Measurements from ENCODE around the gene PRPF40B.

Gene PRPF40B

DNA sequence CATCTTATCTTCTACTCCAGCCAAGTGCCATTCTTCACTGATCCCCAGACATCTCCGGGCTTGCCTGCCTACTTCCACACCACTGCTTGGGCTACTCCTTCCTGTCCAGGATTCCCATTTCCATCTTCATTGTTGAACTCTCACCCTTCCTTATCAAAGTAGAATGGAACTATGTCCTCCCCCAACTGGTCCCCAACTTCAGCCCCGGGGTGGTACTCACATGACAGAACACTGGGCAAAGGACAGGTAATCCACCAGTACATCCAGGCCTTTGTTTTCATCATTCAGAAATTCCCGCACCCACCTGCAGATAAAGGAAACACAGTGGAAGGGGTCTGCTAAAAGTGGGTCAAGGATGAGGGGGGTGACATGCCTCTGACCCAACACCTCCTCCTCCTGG is 38.4 kb downstream of the PRPF40B start:
- no peak for DNase-seq

DNA sequence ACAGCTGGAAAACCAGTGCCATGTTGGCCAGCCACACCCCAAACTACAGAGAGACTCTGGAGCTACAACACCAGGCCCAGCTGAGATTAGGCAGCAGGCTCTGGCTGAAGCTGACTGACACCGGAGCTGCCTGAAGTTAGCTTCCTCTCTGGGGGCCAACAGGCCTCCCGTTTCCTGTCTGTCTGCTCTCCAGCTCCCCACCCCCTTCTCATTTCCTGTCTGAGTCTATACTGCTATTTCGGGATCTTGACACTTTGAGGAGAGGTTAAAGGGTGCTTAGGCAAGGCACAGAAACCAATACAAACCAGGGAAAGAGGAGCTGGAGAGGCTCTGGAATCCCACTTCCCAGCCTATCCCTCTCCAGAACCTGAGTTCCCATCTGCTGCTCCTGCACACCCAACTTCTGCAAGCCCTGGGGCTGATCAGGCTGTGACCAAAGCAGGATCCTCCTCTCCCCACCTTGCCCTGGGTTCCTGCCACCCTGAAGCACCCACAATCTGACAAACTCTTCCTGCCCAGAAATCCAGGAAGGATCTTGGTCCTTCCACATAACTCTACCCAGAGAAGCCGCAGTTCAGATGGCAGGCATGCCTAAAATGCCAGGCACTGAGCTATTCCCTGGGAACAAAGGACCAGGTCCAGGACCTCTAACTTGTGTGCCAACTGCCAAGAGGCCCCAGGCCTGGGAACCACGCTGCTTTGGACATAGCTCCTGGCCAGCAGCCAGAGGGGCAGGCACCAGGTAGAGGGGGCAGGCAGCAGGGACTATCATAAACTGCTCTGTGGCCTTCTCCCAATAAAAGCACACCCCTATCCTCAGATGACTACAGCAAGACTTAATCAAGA is 39.9 kb downstream of the PRPF40B start:
- DNase-seq, result peak; percentile 78

DNA sequence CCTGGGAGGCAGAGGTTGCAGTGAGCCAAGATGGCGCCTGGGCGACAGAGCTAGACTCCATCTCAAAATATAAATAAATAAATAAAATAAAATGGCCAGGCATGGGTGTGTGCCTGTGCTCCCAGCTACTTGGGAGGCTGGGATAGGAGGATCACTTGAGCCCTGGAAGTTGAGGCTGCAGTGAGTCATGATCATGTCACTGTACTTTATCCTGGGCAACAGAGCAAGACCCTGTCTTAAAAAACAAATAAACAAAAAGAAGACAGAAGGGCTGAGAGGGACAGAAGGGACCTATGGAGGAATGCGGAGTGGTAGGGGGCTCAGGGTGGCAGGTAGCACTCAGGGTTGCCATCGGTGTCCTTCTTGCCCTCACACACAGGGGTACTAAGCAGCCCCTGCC is 40.8 kb downstream of the PRPF40B start:
- no peak for DNase-seq

DNA sequence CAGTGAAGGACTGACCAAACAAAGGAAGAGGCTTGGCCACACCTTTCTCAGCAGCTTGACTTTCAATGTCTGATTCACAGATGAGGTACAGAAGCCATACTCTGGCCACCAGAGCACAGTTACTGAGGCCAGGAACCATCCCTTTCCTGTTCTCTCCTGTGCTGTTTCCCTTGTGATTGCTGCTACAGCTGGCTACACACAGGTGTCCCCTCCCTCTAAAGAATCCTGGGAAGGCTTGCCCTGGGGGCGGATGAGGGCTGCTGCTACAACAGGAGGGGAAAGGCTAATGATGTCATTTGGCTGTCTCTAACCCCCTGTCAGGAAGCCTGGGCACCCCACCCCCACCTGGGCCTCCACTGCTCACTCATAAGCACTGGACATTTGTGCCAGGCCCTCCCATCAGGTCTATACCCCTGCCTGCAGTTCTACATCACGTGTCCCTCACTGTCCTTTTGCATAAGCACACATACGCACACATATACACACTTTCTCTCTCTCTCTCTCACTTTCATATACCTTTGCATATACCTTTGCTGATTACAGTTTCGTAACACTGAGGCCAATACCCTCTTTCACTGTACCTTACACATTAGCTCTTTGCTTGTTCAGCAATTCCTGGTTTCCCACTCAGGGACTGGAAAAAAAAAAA is 41.4 kb downstream of the PRPF40B start:
- DNase-seq, result no peak

DNA sequence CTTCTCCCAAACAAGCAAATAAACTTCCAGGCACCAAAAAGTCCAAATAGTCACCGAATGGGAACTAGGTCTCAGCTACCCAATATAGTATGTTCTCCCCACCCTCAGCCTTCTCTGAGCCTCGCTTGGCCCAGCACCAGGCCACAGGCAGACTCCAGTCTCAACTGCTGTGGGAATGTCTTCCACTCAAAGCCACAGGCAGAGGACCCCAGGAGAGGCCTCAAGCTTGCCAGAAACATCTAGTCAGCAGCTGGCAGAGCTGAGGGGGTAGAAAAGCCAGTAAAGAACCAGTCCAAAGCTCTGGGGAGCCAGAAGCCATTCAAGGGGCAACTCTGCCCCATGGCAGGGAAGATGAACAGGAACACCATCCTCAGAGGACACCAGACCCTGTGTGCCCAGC is 42.0 kb downstream of the PRPF40B start:
- DNase-seq, result no peak

DNA sequence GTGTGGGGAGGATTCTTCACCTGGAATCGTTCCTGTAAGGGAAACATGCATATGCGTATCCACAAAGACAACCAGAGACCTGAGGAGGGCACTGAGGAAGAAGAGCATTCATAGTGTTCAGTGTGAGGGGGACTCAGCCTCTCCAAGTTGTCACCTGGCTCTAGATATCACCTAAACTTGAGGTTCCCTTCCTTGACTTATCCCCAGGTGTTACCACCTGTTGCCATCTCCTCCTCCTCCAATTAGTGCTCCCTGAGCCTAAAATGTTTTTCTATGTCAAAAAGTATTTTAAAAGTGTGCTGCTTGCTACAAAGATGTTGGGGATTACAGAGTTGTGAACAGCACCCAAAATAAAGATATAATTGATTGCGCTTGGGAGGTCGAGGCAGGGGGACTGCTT is 42.8 kb downstream of the PRPF40B start:
- no peak for DNase-seq

DNA sequence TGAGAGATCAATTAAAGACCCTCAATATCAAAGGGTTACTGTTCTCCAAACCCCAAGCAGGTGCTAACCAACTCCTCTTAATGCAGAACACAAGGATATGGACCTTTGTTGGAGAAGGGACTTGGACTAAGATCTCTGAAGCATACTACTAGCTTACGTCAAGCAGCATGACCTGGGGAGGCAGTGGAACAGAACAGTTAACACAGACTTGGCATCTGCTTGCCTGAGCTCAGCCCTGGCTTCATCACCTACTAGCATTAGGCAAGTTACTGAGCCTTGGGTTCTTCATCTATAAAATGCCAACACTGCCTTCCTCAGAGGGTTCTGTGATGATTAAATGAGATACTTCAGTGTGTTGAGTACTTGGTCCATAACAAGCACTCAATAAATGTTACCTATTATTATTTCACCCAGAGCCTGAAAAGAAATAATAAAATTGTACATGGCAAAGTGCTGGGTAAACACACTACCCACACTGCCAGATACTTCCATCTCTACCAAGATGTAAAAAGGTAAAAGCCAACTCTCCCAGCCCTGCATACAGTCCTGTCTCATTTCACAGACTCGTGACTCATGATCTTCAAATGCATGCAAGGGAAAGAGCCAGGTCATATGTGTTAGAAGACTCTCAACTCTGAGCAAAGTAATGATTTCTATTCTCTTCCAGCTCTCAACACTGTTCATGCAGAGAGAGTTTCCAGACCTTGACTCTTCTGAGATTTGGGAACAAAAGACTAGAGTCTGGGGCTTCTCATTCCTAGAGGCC is 44.1 kb downstream of the PRPF40B start:
- no peak for DNase-seq

DNA sequence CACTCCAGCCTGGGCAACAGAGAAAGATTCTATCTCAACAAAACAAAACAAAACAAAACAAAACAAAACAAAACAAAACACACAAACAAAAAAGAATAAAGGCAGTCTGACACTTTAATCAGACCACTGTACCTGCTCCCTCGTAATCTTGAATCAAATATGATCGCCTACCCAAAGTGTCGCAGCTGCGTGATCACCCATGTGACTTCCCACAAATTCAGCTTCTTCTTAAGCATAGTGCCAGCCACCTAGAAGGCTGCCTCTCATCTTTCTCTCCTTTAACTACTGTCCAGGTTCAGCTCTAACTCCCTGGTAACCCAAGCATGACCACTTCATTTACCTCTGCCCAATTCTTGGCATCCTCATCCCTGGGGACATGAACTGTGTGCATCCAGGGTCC is 46.4 kb downstream of the PRPF40B start:
- DNase-seq, result no peak

DNA sequence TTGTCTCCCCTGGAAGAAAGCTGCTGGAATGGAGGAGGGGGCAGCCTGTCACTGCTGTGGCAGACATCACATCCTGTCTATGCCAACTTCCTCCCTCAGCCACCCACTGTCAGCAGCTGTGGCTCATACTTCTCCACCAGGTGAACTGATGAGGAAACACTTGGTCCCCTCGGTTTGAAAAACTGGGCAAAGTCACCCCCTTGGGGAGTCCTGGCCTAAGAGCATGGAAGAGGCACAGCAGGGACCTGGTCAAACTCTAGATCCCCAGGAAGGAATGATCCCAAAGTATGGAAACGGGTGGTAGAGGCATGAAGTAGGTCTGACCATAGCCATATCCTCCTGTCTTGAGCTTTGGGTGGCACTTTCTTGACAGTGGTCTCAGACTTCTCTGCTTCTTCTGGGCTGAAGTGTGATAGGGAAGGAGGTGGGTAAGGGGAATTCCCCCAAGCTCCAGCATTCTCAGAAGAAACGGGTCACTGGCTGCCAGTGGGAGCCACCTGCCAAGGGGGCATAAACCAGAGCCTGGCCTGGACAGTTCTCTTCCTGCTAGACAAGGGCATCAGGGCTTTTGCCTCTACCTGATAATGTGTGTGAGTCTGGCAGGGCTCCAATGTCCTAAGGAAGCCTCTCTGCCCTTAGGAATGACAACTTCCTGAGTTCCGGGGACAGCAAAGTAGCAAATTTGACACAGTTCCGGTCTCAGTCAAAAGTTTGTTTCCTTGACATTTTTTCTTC is 47.8 kb downstream of the PRPF40B start:
- DNase-seq, result peak; percentile 70

DNA sequence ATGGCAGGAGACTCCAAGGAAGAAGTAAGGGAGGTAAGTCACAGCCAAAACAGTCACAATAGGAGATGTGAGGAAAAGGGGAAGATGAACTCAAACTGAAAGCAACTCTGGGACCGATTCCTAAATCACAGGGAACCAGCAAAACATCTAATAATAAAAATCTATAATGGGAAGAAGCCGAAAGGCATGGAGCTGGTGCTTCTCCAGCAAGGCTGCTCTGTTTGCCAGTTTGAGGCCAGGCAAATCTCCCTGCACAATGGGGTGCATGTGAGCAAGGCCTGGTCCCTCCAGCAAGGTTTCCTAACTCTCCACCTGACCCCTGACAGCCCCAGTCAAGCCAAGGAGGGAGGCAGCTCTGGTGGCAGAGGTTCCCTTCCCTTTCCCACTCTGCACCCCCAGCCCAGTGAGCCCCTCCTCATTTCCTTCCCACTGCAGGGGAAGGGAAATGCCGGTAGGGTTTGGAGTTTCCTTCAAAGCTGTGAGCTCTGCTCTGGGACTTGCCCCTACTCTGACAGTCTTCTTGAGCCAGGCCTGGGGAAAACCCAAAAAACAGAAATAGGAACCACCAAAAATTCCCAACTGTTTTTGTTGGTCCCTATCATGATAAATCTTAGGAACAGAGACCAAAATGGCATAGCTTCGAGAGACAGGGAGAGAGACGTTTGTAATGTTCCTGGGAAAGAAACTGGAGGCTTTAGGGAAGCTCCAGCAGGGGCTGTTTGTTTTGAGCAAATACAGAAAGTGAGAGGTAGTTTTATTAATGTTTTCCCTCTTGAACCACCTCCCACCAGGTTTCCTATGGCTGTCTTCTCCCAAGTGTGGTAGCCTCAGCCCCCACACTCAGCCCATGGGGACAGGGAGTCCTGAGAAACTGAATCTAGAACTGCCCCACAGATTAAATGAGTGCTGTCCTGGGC is 49.2 kb downstream of the PRPF40B start:
- DNase-seq, result no peak

DNA sequence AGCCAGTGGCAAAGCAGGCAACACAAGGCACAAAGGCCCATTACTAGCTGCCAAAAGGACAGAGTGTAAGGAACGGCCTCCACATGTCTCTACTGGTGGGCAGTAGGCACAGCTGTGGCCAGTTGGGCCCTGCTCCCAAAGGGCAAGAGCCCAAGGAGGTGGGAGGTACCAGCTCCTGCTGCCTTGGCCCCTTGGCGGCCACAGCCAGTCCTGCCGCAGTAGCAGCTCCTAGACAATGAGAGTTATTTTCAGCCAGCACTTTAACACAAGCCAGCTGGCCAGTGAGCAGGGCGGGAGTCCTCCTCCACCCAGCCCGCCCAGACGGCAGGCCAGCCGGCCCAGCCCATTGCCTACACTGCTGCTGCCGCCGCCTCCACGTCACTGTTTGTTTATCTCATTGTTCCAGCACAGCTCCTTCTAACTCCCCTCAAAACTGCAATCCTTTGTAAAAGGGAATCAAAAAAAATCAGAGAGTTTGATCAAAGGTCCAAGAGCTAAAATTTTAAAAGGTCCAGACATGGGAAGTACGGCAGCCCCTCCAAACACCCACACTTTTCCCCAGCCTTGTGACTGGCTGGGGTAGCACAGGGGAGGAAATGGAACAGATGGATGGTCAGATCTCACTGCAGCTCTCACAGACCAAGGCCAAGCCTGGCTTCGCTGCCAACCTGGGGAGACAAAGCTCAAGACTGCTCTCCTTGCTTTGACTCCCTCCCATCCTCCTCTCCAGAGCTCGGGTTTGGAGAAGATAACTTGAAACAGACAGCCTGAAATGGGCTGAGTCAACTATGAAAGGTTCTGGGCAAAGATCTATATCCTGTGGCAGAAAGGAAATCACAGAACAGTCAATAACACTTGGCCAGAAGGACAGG is 50.3 kb downstream of the PRPF40B start:
- DNase-seq, result no peak

DNA sequence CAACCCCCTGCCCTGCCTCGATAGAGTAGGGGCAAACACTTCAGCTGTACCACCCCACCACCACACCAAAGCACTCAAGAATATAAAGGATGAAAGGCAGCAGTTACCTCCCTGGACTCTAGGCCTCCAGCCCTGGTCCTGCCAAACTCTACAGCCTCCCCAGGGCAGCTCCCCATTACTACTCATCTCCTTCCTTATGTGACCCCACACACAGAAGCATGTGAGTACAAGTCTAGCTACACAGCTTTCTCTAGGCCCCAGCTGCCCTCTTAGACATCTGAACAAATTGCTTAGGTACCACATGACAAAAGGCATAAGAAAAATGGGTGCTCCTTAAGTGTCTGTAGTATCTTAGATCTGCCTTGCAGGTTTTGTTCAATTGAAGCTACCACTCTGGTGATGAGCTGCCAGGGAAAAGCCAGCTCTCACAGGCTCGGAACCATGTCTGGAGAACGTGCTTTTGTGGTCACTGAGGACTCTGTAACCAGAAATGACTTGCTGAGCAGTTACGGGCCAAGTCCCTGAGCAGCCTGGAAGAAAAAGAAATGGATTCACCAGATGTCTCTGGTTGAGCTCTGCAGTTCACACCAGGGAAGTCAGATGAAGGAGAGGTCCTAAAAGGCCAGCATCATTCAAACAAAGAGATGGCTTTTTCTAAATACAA is 51.1 kb downstream of the PRPF40B start:
- no peak for DNase-seq

DNA sequence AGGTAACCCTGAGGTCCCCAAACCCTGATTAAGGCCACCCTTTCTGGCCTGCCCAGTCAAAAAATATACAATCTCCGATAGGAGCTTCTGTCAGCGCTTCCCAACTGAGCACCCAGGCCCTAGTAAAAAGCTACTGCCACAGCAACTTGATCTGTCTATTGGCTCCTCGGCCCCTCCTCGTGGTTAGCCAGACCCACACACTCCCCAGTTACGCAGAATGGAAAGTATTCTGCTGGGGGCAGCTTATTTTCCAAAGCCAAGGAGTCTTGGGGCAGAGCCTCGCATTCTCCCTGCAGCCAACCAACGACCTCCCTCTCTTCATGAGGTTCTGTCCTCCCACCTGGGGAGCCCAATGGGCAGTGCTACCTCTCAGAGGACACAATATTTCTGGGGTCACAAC is 51.8 kb downstream of the PRPF40B start:
- DNase-seq, result no peak

DNA sequence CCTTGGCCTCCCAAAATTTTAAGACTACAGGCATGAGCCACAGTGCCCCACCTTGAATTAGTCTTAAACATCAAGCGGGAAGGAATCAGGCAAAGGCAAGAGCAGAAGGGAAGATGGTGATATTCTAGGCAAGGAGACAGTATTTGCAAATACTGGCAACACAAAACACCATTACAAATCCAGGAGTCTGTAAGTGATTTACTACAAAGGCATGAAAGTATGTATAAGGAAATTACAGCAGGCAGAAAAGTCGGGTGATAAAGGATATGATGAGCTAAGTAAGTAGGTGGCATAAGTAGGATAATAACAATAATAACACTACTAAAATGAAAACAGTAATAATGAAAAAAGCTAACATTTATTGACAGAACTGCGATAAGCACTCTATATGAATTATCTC is 55.4 kb downstream of the PRPF40B start:
- DNase-seq, result no peak

DNA sequence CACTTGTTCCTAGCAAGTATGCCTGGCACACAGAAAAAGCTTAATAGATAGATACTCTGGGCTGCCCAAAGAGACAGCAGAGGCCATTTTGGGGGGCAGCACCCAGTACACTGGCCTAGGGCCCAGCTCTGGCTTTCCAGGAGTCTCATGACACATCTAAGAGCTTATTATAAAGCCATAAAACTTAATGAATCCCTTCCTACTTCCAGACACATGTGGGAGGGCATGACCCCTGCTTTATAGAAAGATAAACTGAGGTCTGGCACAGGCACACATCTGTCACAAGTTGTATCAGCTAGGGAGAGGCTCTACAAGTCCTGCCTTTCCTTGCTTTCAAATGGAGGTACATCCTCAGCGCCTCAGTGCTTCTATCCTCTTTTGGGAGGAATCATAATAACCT is 56.7 kb downstream of the PRPF40B start:
- DNase-seq, result no peak

DNA sequence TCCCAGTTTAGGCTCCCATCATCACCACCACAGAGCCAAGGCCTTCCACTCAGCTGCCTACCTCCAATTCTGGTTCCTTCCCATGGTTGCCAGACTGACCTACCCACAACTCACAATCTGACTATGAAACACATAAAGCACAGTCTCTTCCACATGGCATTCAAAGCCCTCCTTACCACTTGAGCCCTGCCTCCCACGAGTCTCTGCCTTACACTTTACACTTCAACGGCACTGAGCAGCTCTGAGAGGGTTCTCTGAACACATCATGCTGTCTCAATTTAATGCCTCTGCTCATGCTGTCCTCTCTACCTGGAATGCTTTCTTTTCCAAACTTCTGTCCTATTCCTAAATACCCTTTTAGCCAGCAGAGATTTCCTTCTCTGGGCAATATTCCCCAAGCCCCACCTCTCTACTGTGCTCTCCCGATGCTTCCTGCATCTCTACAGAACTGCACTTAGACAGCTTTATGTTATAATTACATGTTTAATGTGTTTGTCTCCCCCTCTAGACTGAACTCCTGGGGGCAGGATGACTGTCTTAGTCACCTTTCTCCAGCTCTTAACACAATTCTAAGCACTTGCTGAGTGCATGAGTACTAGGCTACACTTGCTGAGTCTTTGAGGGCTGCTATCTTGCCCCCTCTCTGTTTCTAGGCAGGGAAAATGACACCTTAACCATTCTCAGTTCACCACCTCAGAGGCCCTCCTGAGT is 60.4 kb downstream of the PRPF40B start:
- no peak for DNase-seq

DNA sequence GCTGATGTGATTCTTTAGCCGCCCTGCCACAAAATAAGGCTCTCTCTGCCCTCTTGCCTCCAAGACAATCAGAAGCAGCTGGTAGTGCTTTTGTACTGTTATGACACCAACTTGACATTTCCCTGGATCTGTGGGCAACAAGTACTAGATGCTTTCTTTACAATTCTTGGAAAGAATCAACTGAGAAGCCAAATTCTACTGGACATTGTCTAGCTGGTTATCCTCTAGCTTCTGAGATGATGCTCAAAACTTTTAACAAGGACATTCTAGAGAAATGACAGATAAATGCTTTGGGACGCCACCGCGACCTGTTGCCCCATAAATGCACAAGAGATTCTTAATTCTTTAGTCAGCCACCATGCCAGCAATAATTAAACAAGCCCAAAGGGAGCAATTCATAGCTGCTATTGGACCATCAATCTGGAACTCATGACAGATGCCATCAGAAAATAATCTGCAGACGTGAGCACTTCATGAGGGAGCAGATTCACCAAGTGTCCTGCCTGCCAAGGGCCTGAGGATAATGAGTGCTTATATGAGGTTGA is 61.0 kb downstream of the PRPF40B start:
- DNase-seq, result no peak

DNA sequence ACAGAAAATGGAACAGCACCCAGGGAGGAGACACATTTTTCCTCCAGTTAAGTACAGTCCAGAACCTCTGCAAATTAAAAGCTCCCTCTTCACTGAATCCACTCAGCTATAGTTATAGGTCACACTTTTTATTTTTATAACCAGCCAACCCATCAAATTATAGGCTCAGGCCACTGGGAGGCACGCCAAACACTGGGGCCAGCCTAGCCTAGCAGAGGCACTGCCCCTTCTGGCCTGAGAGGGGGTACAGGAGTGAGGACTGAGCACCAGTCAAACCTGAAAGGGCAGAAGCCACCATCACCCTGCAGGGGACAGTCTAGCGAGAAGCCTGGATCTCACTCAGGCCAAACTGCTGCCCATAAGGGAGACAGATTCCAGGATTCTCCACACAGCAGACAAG is 64.6 kb downstream of the PRPF40B start:
- no peak for DNase-seq

DNA sequence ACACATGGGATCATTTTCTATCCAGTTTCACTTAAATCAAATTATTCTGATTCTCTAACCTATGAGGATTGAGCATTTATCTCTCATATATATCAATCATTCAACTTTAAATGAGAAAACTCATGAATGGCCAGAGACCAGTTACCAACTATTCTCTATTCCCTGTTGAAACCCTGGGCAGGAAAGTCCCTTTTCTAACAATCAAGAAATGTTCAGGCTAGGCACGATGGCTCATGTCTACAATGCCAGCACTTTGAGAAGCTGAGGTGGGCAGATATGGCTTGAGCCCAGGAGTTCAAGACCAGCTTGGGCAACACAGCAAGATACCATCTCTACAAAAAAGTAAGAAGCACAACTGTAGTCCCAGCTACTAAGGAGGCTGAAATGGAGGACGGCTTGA is 65.9 kb downstream of the PRPF40B start:
- DNase-seq, result no peak
